ENCODE data around the gene APBA1.

The APBA1 gene

GRCh38 chr9:69678843-69679538, 6.8 kb upstream of the APBA1 start:
- H3K4me3 ChIP-seq (ENCODE audit: low read depth in 1 of 2, low read length in 1 of 2) = no peak overlapping the region
- H3K27me3 ChIP-seq = peaks cover 45% of the 10 kb centered on the region
- H3K4me1 ChIP-seq (ENCODE audit: control insufficient read depth in 1 of 2, insufficient read depth in 1 of 2, low read depth in 1 of 2, low read length in 1 of 2) = no peaks in the 10 kb centered on the region
- no peak overlapping the region for H3K27ac ChIP-seq
- no peaks in the 10 kb centered on the region for H3K9me3 ChIP-seq
- no peak for TF ChIP-seq CTCF (IDR thresholded peaks at IDR 0.05)
- H3K36me3 ChIP-seq = no peaks in the 10 kb centered on the region

- H3K4me3 ChIP-seq (ENCODE audit: low read depth in 1 of 2, low read length in 1 of 2) = no peak overlapping the region
- no peak overlapping the region for H3K27ac ChIP-seq
- H3K36me3 ChIP-seq = no peaks in the 10 kb centered on the region
- no peaks in the 10 kb centered on the region for H3K9me3 ChIP-seq
- H3K27me3 ChIP-seq = peaks cover 56% of the 10 kb centered on the region
- no peak for TF ChIP-seq CTCF (IDR thresholded peaks at IDR 0.05)
- peaks cover 0 to 3% of the 10 kb centered on the region in 2 experiments for H3K4me1 ChIP-seq (ENCODE audit: control insufficient read depth in 1 of 2, insufficient read depth in 1 of 2, low read depth in 1 of 2, low read length in 1 of 2)
Observed at GRCh38 chr9:69677931-69678330, 5.8 kb upstream of the APBA1 start.

- H3K36me3 ChIP-seq = no peaks in the 10 kb centered on the region
- H3K9me3 ChIP-seq = no peaks in the 10 kb centered on the region
- no peak for TF ChIP-seq CTCF (IDR thresholded peaks at IDR 0.05)
- peaks cover 79% of the 10 kb centered on the region for H3K27me3 ChIP-seq
- H3K4me3 ChIP-seq (ENCODE audit: low read depth in 1 of 2, low read length in 1 of 2) = no peak overlapping the region
- H3K27ac ChIP-seq = no peak overlapping the region
- H3K4me1 ChIP-seq (ENCODE audit: control insufficient read depth in 1 of 2, insufficient read depth in 1 of 2, low read depth in 1 of 2, low read length in 1 of 2) = peaks cover 4 to 12% of the 10 kb centered on the region in 2 experiments
Observed at GRCh38 chr9:69675563-69675962, 3.4 kb upstream of the APBA1 start.

- peaks cover 4 to 12% of the 10 kb centered on the region in 2 experiments for H3K4me1 ChIP-seq (ENCODE audit: control insufficient read depth in 1 of 2, insufficient read depth in 1 of 2, low read depth in 1 of 2, low read length in 1 of 2)
- H3K27ac ChIP-seq = no peak overlapping the region
- H3K27me3 ChIP-seq = peaks cover 86% of the 10 kb centered on the region
- H3K36me3 ChIP-seq = no peaks in the 10 kb centered on the region
- H3K4me3 ChIP-seq (ENCODE audit: low read depth in 1 of 2, low read length in 1 of 2) = no peak overlapping the region
- H3K9me3 ChIP-seq = no peaks in the 10 kb centered on the region
- TF ChIP-seq CTCF (IDR thresholded peaks at IDR 0.05) = no peak
Observed at GRCh38 chr9:69674716-69675438, 2.7 kb upstream of the APBA1 start.

GRCh38 chr9:69674112-69674685, 2.0 kb upstream of the APBA1 start:
- Histone ChIP-seq H3K27me3 (peaks cover 93% of the 10 kb centered on the region), H3K4me1 (ENCODE audit: control insufficient read depth in 1 of 2, insufficient read depth in 1 of 2, low read depth in 1 of 2, low read length in 1 of 2) (peaks cover 4 to 12% of the 10 kb centered on the region in 2 experiments), H3K27ac (no peak overlapping the region), H3K9me3 (no peaks in the 10 kb centered on the region), H3K36me3 (no peaks in the 10 kb centered on the region), H3K4me3 (ENCODE audit: low read depth in 1 of 2, low read length in 1 of 2) (no peak overlapping the region)
- no peak for TF ChIP-seq CTCF (IDR thresholded peaks at IDR 0.05)
